Adrenal gland (tissue), 12 donors: Measurements from ENCODE around the gene CDK5R1. TPM values are rescaled to one million over a fixed set of nuclear protein-coding genes. Genes with fewer than 3 reads are reported as not detected.

Source experiments
- DNase-seq, 7 donors: peaks; one replicate each; pipeline ENCODE4 v3.0.0-alpha.2; 2019 to 2020
- H3K27ac ChIP-seq, 5 donors: fragments of 200-600 bp; sonication (generic) in 4 of 5; 1 replicate in 3 of 5; 2 replicates in 2 of 5; pipeline versions ENCODE4 v1.5.1 to v1.8.0; 2016 to 2020; ENCODE audit warnings: mild to moderate bottlenecking in 1 of 5
- H3K27me3 ChIP-seq: fragments of 200-600 bp; 2 replicates; pipeline ENCODE4 v1.8.0; 2021
- H3K36me3 ChIP-seq, 2 donors: fragments of 200-600 bp; replicated peaks in 1 of 2; 1 replicate in 1 of 2; 2 replicates in 1 of 2; pipeline versions ENCODE4 v1.5.1 to v1.8.0; 2018 to 2022
- H3K4me1 ChIP-seq, 2 donors: fragments of 200-600 bp; replicated peaks in 1 of 2; 1 replicate in 1 of 2; 2 replicates in 1 of 2; pipeline versions ENCODE4 v1.5.1 to v1.8.0; 2018 to 2021
- H3K4me3 ChIP-seq, 4 donors: fragments of 200-600 bp; sonication (generic) in 3 of 4; one replicate each; pipeline ENCODE4 v1.5.1; 2016 to 2018
- H3K9me3 ChIP-seq, 3 donors: fragments of 200-600 bp; sonication (generic) in 1 of 3; replicated peaks in 1 of 3; 1 replicate in 2 of 3; 2 replicates in 1 of 3; pipeline versions ENCODE4 v1.5.1 to v1.8.0; 2016 to 2021
- CTCF ChIP-seq, 6 experiments: fragments of 450-650 bp in 4 of 6; fragments of 200-600 bp in 2 of 6; sonication (generic) in 1 of 6; IDR thresholded peaks; 1 replicate in 5 of 6; 2 replicates in 1 of 6; pipeline versions ENCODE4 v1.5.1 to v1.8.0; 2016 to 2021; ENCODE audit warnings: antibody characterized with exemption in 6 of 6, mild to moderate bottlenecking in 2 of 6, moderate library complexity in 1 of 6
- POLR2A ChIP-seq, 2 donors: fragments of 450-650 bp; IDR thresholded peaks; one replicate each; pipeline ENCODE4 v1.6.1; 2017; ENCODE audit warnings: antibody characterized with exemption in 2 of 2, mild to moderate bottlenecking in 2 of 2, moderate library complexity in 1 of 2
- WGBS, 4 donors: extraction: QIAGEN DNeasy Blood & Tissue Kit in 2 of 4; methylation state at CpG; one replicate each; pipeline versions ENCODE4 v1.1.5 to v1.1.7; 2013 to 2017; 5-methylcytosine and 5-hydroxymethylcytosine counted together
- intact Hi-C, 2 donors: fragments of 100-400 bp; cut with DNase I; formaldehyde crosslinking; loops; one replicate each; pipeline versions ENCODE4 v1.14.1 to v1.15.0; 2022 to 2023
- polyA plus RNA-seq, 3 donors: library from polyadenylated mRNA; stranded (reverse); fragments of 200-250 nt in 2 of 3; fragments of 350-450 nt in 1 of 3; fragmentation: Illumina TruSeq in 1 of 3; extraction: RNeasy Lipid Tissue Mini Kit (QIAGEN cat#74804) in 1 of 3; gene quantifications; one replicate each; pipeline ENCODE4 v1.2.3, GENCODE V29; 2013 to 2014
- total RNA-seq, 9 donors: library from RNA; depleted of rRNA in 4 of 9; stranded (reverse); fragments of >200 nt in 4 of 9; fragments of 120-200 nt in 1 of 9; fragmentation: NEBNext Ultra II Directional in 1 of 9; extraction: Animal tissue kit (Norgen Biotek cat#: 25700) in 1 of 9; gene quantifications; one replicate each; pipeline versions ENCODE4 v1.1.0 to v1.2.4, GENCODE V29; 2013 to 2023
- donor health status: healthy with polysubstance abuse.
- donor health status: Bipolar disorder and iron deficiency.
- donor health status: DM: yes; HTN: yes; CAD: no.
- donor health status: DM: no; HTN: no; CAD: no.
- donor health status: DM: no; HTN: no; CAD: no.
- donor health status: DM: yes; HTN: yes; CAD: no.

The CDK5R1 gene
- total and polyA plus RNA-seq, 12 donors = 0.98 to 4.5 (median 2.7) TPM

- no peak for DNase-seq
- peaks cover 0 to 5% of the 10 kb centered on the region in 2 donors for H3K4me1 ChIP-seq
- H3K36me3 ChIP-seq = no peaks in the 10 kb centered on the region
- H3K27ac ChIP-seq = no peak overlapping the region
- no peaks in the 10 kb centered on the region for H3K27me3 ChIP-seq
- H3K9me3 ChIP-seq = no peaks in the 10 kb centered on the region
- WGBS, 4 donors = 89 to 93% (median 91%) methylated on average over 5 of the region's 5 CpGs
- H3K4me3 ChIP-seq = no peak overlapping the region
- intact Hi-C loops = no loop called here
- TF ChIP-seq CTCF (IDR thresholded peaks at IDR 0.05) (no peak), POLR2A (IDR thresholded peaks at IDR 0.05) (no peak)
Measured at GRCh38 chr17:32508926-32509325, 22.1 kb downstream of the CDK5R1 start.

GRCh38 chr17:32510466-32510865 is 23.7 kb downstream of the CDK5R1 start:
- Histone ChIP-seq H3K4me1 (no peaks in the 10 kb centered on the region), H3K4me3 (no peak overlapping the region), H3K9me3 (no peaks in the 10 kb centered on the region), H3K27ac (no peak overlapping the region), H3K27me3 (no peaks in the 10 kb centered on the region), H3K36me3 (no peaks in the 10 kb centered on the region)
- intact Hi-C loops = no loop called here
- no peak for DNase-seq
- TF ChIP-seq CTCF (IDR thresholded peaks at IDR 0.05) = no peak
- TF ChIP-seq POLR2A (IDR thresholded peaks at IDR 0.05) = no peak
- WGBS, 4 donors = 87 to 95% (median 94%) methylated on average over 5 to 7 of the region's 7 CpGs

- 85 to 94% (median 92%) methylated on average over 2 of the region's 2 CpGs for WGBS, 4 donors
- intact Hi-C loops = no loop called here
- no peaks in the 10 kb centered on the region for H3K36me3 ChIP-seq
Measured at GRCh38 chr17:32512328-32512727, 25.5 kb downstream of the CDK5R1 start.

GRCh38 chr17:32513579-32513978 is 26.8 kb downstream of the CDK5R1 start:
- Histone ChIP-seq H3K27ac (no peak overlapping the region), H3K4me3 (no peak overlapping the region), H3K36me3 (no peaks in the 10 kb centered on the region), H3K27me3 (no peaks in the 10 kb centered on the region), H3K9me3 (no peaks in the 10 kb centered on the region), H3K4me1 (peaks cover 5 to 13% of the 10 kb centered on the region in 2 donors)
- DNase-seq = no peak
- WGBS, 4 donors = 91 to 96% (median 93%) methylated on average over 3 of the region's 3 CpGs
- intact Hi-C loops = no loop called here
- no peak for TF ChIP-seq POLR2A (IDR thresholded peaks at IDR 0.05)
- no peak for TF ChIP-seq CTCF (IDR thresholded peaks at IDR 0.05)

More at GRCh38 chr17:32512328-32512727, 25.5 kb downstream of the CDK5R1 start:
- Histone ChIP-seq H3K27me3 (no peaks in the 10 kb centered on the region), H3K27ac (no peak overlapping the region), H3K9me3 (no peaks in the 10 kb centered on the region), H3K4me1 (peaks cover 5 to 9% of the 10 kb centered on the region in 2 donors), H3K4me3 (no peak overlapping the region)
- TF ChIP-seq CTCF (IDR thresholded peaks at IDR 0.05) (no peak), POLR2A (IDR thresholded peaks at IDR 0.05) (no peak)
- no peak for DNase-seq
